Lower leg skin (tissue), 4 donors: ENCODE measurements around the gene TPM4. TPM values are rescaled to one million over a fixed set of nuclear protein-coding genes. Genes with fewer than 3 reads are reported as not detected.

Source experiments
- DNase-seq, 2 donors: peaks; one replicate each; pipeline ENCODE4 v3.0.0-alpha.2; 2019; ENCODE audit warnings: low spot score in 2 of 2
- H3K4me3 ChIP-seq: fragments of 200-600 bp; sonication (generic); 2 replicates; pipeline ENCODE4 v1.5.1; 2017; ENCODE audit warnings: mild to moderate bottlenecking, low read depth; ENCODE audit not compliant: poor library complexity, severe bottlenecking
- CTCF ChIP-seq, 3 donors: fragments of 450-650 bp; IDR thresholded peaks; one replicate each; pipeline ENCODE4 v1.5.1; 2016; ENCODE audit warnings: antibody characterized with exemption in 3 of 3, mild to moderate bottlenecking in 3 of 3, moderate library complexity in 2 of 3
- POLR2A ChIP-seq, 2 donors: fragments of 450-650 bp; IDR thresholded peaks; one replicate each; pipeline ENCODE4 v1.6.1; 2016 to 2017; ENCODE audit warnings: antibody characterized with exemption in 2 of 2, mild to moderate bottlenecking in 1 of 2, moderate library complexity in 1 of 2
- WGBS, 2 donors: methylation state at CpG; one replicate each; pipeline ENCODE4 v1.1.5; 2018; 5-methylcytosine and 5-hydroxymethylcytosine counted together
- intact Hi-C: fragments of 100-400 bp; cut with DNase I; formaldehyde crosslinking; loops from one replicate; pipeline ENCODE4 v1.15.0; 2023; ENCODE audit warnings: low total_unique reads
- total RNA-seq, 4 donors: library from RNA; depleted of rRNA; stranded (reverse); fragments of >200 nt; gene quantifications; one replicate each; pipeline ENCODE4 v1.1.0, GENCODE V29; 2016

The TPM4 gene
- total RNA-seq, 4 donors from 2014 or later: 217 to 303 (median 267) TPM

- no peak overlapping the region for H3K4me3 ChIP-seq
- peak in 1 of 2 donors; percentile 53 for DNase-seq
- WGBS, 2 donors: 39 to 46% methylated on average over 4 of the region's 4 CpGs
- intact Hi-C loops: loop anchor here (5.0 kb wide), 1 partner anchor 145 kb away; the partner anchor contains the start of gene FAM32A
- no peak for TF ChIP-seq POLR2A (IDR thresholded peaks at IDR 0.05)
- no peak for TF ChIP-seq CTCF (IDR thresholded peaks at IDR 0.05)
Measured at GRCh38 chr19:16042533-16043085, 33.7 kb upstream of the TPM4 start.

- DNase-seq: no peak
- TF ChIP-seq POLR2A (IDR thresholded peaks at IDR 0.05): no peak
- no peak for TF ChIP-seq CTCF (IDR thresholded peaks at IDR 0.05)
- intact Hi-C loops: loop anchor here (5.0 kb wide), 1 partner anchor 144 kb away; the partner anchor contains the start of gene FAM32A
- no peak overlapping the region for H3K4me3 ChIP-seq
- 42 to 66% methylated on average over 2 of the region's 2 CpGs for WGBS, 2 donors
Measured at GRCh38 chr19:16043156-16043757, 33.0 kb upstream of the TPM4 start.

GRCh38 chr19:16044746-16045145, 31.5 kb upstream of the TPM4 start:
- DNase-seq: no peak
- intact Hi-C loops: loop anchor here (5.0 kb wide), 1 partner anchor 143 kb away; the partner anchor contains the start of gene FAM32A
- no peak overlapping the region for H3K4me3 ChIP-seq
- TF ChIP-seq POLR2A (IDR thresholded peaks at IDR 0.05) (no peak), CTCF (IDR thresholded peaks at IDR 0.05) (no peak)
- 92 to 93% methylated on average over 7 of the region's 7 CpGs for WGBS, 2 donors

GRCh38 chr19:16045171-16045570, 31.1 kb upstream of the TPM4 start:
- intact Hi-C loops: no loop called here
- no peak overlapping the region for H3K4me3 ChIP-seq
- 86 to 93% methylated on average over 4 of the region's 4 CpGs for WGBS, 2 donors
- TF ChIP-seq POLR2A (IDR thresholded peaks at IDR 0.05) (no peak), CTCF (IDR thresholded peaks at IDR 0.05) (no peak)
- DNase-seq: no peak

GRCh38 chr19:16045893-16046292, 30.4 kb upstream of the TPM4 start:
- no peak for TF ChIP-seq POLR2A (IDR thresholded peaks at IDR 0.05)
- TF ChIP-seq CTCF (IDR thresholded peaks at IDR 0.05): no peak
- 88 to 91% methylated on average over 4 of the region's 4 CpGs for WGBS, 2 donors
- intact Hi-C loops: no loop called here
- DNase-seq: no peak
- no peak overlapping the region for H3K4me3 ChIP-seq
